Lower lobe of right lung (tissue), 2 donors: Measurements from ENCODE around the gene SORL1. TPM values are rescaled to one million over a fixed set of nuclear protein-coding genes. Genes with fewer than 3 reads are reported as not detected.
A peak's percentile ranks its signal among the peaks of the same experiment; 100 is the strongest.

Source experiments
- ATAC-seq, 2 donors: fragments of 200-7000 bp; cut with Tn5 transposase; one replicate each; pipeline ENCODE4 v1.9.1; 2020 to 2022; ENCODE audit warnings: mild to moderate bottlenecking in 2 of 2, moderate library complexity in 2 of 2
- DNase-seq: peaks from one replicate; pipeline ENCODE4 v3.0.0-alpha.2; 2020
- H3K27ac ChIP-seq: fragments of 200-600 bp; one replicate; pipeline ENCODE4 v1.8.0; 2022
- H3K27me3 ChIP-seq: fragments of 200-600 bp; one replicate; pipeline ENCODE4 v1.8.0; 2022; ENCODE audit warnings: low read depth
- H3K36me3 ChIP-seq: fragments of 200-600 bp; one replicate; pipeline ENCODE4 v1.8.0; 2022; ENCODE audit warnings: mild to moderate bottlenecking
- H3K4me1 ChIP-seq: fragments of 200-600 bp; one replicate; pipeline ENCODE4 v1.8.0; 2022
- H3K4me3 ChIP-seq: fragments of 200-600 bp; one replicate; pipeline ENCODE4 v1.8.0; 2022; ENCODE audit warnings: mild to moderate bottlenecking
- H3K9me3 ChIP-seq: fragments of 200-600 bp; one replicate; pipeline ENCODE4 v1.8.0; 2022
- CTCF ChIP-seq: fragments of 200-600 bp; IDR thresholded peaks from one replicate; pipeline ENCODE4 v1.8.0; 2022; ENCODE audit warnings: antibody characterized with exemption, mild to moderate bottlenecking
- intact Hi-C: fragments of 100-400 bp; cut with DNase I; formaldehyde crosslinking; loops from one replicate; pipeline ENCODE4 v1.11.0; 2022
- total RNA-seq: library from RNA; stranded (reverse); fragmentation: NEBNext Ultra II Directional; extraction: Animal tissue kit (Norgen Biotek cat#: 25700); gene quantifications from one replicate; pipeline ENCODE4 v1.2.1, GENCODE V29; 2021
- donor health status: DM: no; HTN: yes; CAD: no; lungs with severe emphysema.

SORL1 gene
- total RNA-seq, 1 donor from 2014 or later, result 74.0 TPM

GRCh38 chr11:121494355-121495099 lies 42.4 kb downstream of the SORL1 start:
- Histone ChIP-seq H3K4me3 (no peak overlapping the region), H3K36me3 (peaks cover 16% of the 10 kb centered on the region), H3K27me3 (no peaks in the 10 kb centered on the region), H3K27ac (no peak overlapping the region), H3K4me1 (peaks cover 13% of the 10 kb centered on the region), H3K9me3 (no peaks in the 10 kb centered on the region)
- DNase-seq (no peak), ATAC-seq (no peak)
- TF ChIP-seq CTCF, result no peak
- intact Hi-C loops, result no loop called here

GRCh38 chr11:121497176-121497998 lies 45.3 kb downstream of the SORL1 start:
- ATAC-seq, result peak; percentile 82 to 87
- no peak overlapping the region for H3K4me3 ChIP-seq
- H3K9me3 ChIP-seq, result no peaks in the 10 kb centered on the region
- no peaks in the 10 kb centered on the region for H3K27me3 ChIP-seq
- no peak overlapping the region for H3K27ac ChIP-seq
- H3K36me3 ChIP-seq, result peaks cover 11% of the 10 kb centered on the region
- intact Hi-C loops, result no loop called here
- TF ChIP-seq CTCF, result no peak
- peaks cover 13% of the 10 kb centered on the region for H3K4me1 ChIP-seq
- no peak for DNase-seq

GRCh38 chr11:121499405-121499804 lies 47.3 kb downstream of the SORL1 start:
- Histone ChIP-seq H3K27ac (no peak overlapping the region), H3K4me1 (peaks cover 7% of the 10 kb centered on the region), H3K36me3 (peaks cover 11% of the 10 kb centered on the region), H3K27me3 (no peaks in the 10 kb centered on the region), H3K4me3 (no peak overlapping the region), H3K9me3 (no peaks in the 10 kb centered on the region)
- no peak for ATAC-seq
- no peak for TF ChIP-seq CTCF
- intact Hi-C loops, result no loop called here
- DNase-seq, result no peak

- H3K27ac ChIP-seq, result no peak overlapping the region
- intact Hi-C loops, result no loop called here
- DNase-seq, result no peak
- no peaks in the 10 kb centered on the region for H3K9me3 ChIP-seq
- no peaks in the 10 kb centered on the region for H3K27me3 ChIP-seq
- TF ChIP-seq CTCF, result no peak
- no peaks in the 10 kb centered on the region for H3K4me1 ChIP-seq
- ATAC-seq, result no peak
- H3K4me3 ChIP-seq, result no peak overlapping the region
- H3K36me3 ChIP-seq, result peaks cover 11% of the 10 kb centered on the region
Observed at GRCh38 chr11:121500275-121500674, 48.2 kb downstream of the SORL1 start.

GRCh38 chr11:121500717-121501116 lies 48.6 kb downstream of the SORL1 start:
- DNase-seq, result no peak
- no peak overlapping the region for H3K27ac ChIP-seq

More at GRCh38 chr11:121500717-121501116, 48.6 kb downstream of the SORL1 start:
- no peaks in the 10 kb centered on the region for H3K4me1 ChIP-seq
- intact Hi-C loops, result no loop called here
- H3K4me3 ChIP-seq, result no peak overlapping the region
- H3K27me3 ChIP-seq, result no peaks in the 10 kb centered on the region
- TF ChIP-seq CTCF, result no peak
- H3K36me3 ChIP-seq, result peaks cover 11% of the 10 kb centered on the region
- no peaks in the 10 kb centered on the region for H3K9me3 ChIP-seq
- no peak for ATAC-seq
